Measurements from ENCODE around the gene ANKRD33B. TPM values are rescaled to one million over a fixed set of nuclear protein-coding genes. Genes with fewer than 3 reads are reported as not detected.

ANKRD33B gene
- total and polyA plus RNA-seq, 2 donors (not counting 1 experiment from before 2014, with no cell fraction given): 7.7 to 7.8 TPM

GRCh38 chr5:10578293-10578665 is 14.4 kb downstream of the ANKRD33B start:
- Histone ChIP-seq H3K4me3 (replicated peaks in 1 of 4; ENCODE audit: control extremely low read depth in 1 of 4, insufficient read depth in 1 of 4, low read depth in 3 of 4, low read length in 4 of 4) (no peak overlapping the region), H3K27me3 (ENCODE audit: control insufficient read depth, insufficient read depth, low read length) (no peaks in the 10 kb centered on the region), H3K9me3 (ENCODE audit: control insufficient read depth, insufficient read depth, low read depth, low read length) (no peaks in the 10 kb centered on the region), H3K79me2 (ENCODE audit: control insufficient read depth, insufficient read depth, low read length) (peaks cover 2% of the 10 kb centered on the region), H4K20me1 (ENCODE audit: control insufficient read depth, extremely low read depth, insufficient read depth, low read length) (no peaks in the 10 kb centered on the region), H3K36me3 (ENCODE audit: control insufficient read depth, insufficient read depth, low read length) (no peaks in the 10 kb centered on the region), H3K27ac (ENCODE audit: insufficient read depth, low read length) (no peak overlapping the region), H3K4me1 (ENCODE audit: control insufficient read depth, extremely low read depth, insufficient read depth, low read length) (no peaks in the 10 kb centered on the region), H3K4me2 (ENCODE audit: extremely low read depth, insufficient read depth, low read length) (no peak overlapping the region), H3K9ac (ENCODE audit: insufficient read depth, low read length) (no peak overlapping the region), H2AFZ (ENCODE audit: low read length) (no peak overlapping the region)
- no peak for DNase-seq (ENCODE audit: low read depth in 2 of 2)
- TF ChIP-seq EZH2 (IDR thresholded peaks at IDR 0.05; ENCODE audit: low read length, missing control alignments): no peak

GRCh38 chr5:10578869-10579268 is 15.0 kb downstream of the ANKRD33B start:
- no peaks in the 10 kb centered on the region for H3K27me3 ChIP-seq (ENCODE audit: control insufficient read depth, insufficient read depth, low read length)
- no peak overlapping the region for H3K27ac ChIP-seq (ENCODE audit: insufficient read depth, low read length)
- H3K9me3 ChIP-seq (ENCODE audit: control insufficient read depth, insufficient read depth, low read depth, low read length): no peaks in the 10 kb centered on the region
- peaks cover 2% of the 10 kb centered on the region for H3K79me2 ChIP-seq (ENCODE audit: control insufficient read depth, insufficient read depth, low read length)
- no peak overlapping the region for H3K9ac ChIP-seq (ENCODE audit: insufficient read depth, low read length)
- no peaks in the 10 kb centered on the region for H3K4me1 ChIP-seq (ENCODE audit: control insufficient read depth, extremely low read depth, insufficient read depth, low read length)
- H3K36me3 ChIP-seq (ENCODE audit: control insufficient read depth, insufficient read depth, low read length): no peaks in the 10 kb centered on the region
- H3K4me3 ChIP-seq (replicated peaks in 1 of 4; ENCODE audit: control extremely low read depth in 1 of 4, insufficient read depth in 1 of 4, low read depth in 3 of 4, low read length in 4 of 4): no peak overlapping the region
- no peak overlapping the region for H3K4me2 ChIP-seq (ENCODE audit: extremely low read depth, insufficient read depth, low read length)
- H2AFZ ChIP-seq (ENCODE audit: low read length): no peak overlapping the region
- no peak for DNase-seq (ENCODE audit: low read depth in 2 of 2)
- TF ChIP-seq CTCF (conservative IDR thresholded peaks at IDR 0.05 in 1 of 2, IDR thresholded peaks at IDR 0.05 in 1 of 2; ENCODE audit: low read depth in 1 of 2, low read length in 2 of 2) (no peak), EZH2 (IDR thresholded peaks at IDR 0.05; ENCODE audit: low read length, missing control alignments) (no peak)
- H4K20me1 ChIP-seq (ENCODE audit: control insufficient read depth, extremely low read depth, insufficient read depth, low read length): no peaks in the 10 kb centered on the region

- TF ChIP-seq EZH2 (IDR thresholded peaks at IDR 0.05; ENCODE audit: low read length, missing control alignments) (no peak), CTCF (conservative IDR thresholded peaks at IDR 0.05 in 1 of 2, IDR thresholded peaks at IDR 0.05 in 1 of 2; ENCODE audit: low read depth in 1 of 2, low read length in 2 of 2) (no peak)
- H3K27ac ChIP-seq (ENCODE audit: insufficient read depth, low read length): no peak overlapping the region
- no peak overlapping the region for H3K4me2 ChIP-seq (ENCODE audit: extremely low read depth, insufficient read depth, low read length)
- DNase-seq (ENCODE audit: low read depth in 2 of 2): no peak
- no peaks in the 10 kb centered on the region for H3K9me3 ChIP-seq (ENCODE audit: control insufficient read depth, insufficient read depth, low read depth, low read length)
- no peaks in the 10 kb centered on the region for H4K20me1 ChIP-seq (ENCODE audit: control insufficient read depth, extremely low read depth, insufficient read depth, low read length)
- no peak overlapping the region for H3K4me3 ChIP-seq (replicated peaks in 1 of 4; ENCODE audit: control extremely low read depth in 1 of 4, insufficient read depth in 1 of 4, low read depth in 3 of 4, low read length in 4 of 4)
- no peaks in the 10 kb centered on the region for H3K36me3 ChIP-seq (ENCODE audit: control insufficient read depth, insufficient read depth, low read length)
- H3K4me1 ChIP-seq (ENCODE audit: control insufficient read depth, extremely low read depth, insufficient read depth, low read length): no peaks in the 10 kb centered on the region
- H2AFZ ChIP-seq (ENCODE audit: low read length): no peak overlapping the region
- H3K27me3 ChIP-seq (ENCODE audit: control insufficient read depth, insufficient read depth, low read length): no peaks in the 10 kb centered on the region
- H3K9ac ChIP-seq (ENCODE audit: insufficient read depth, low read length): no peak overlapping the region
- H3K79me2 ChIP-seq (ENCODE audit: control insufficient read depth, insufficient read depth, low read length): peaks cover 2% of the 10 kb centered on the region
These were observed 16.0 kb downstream of the ANKRD33B start for GRCh38 chr5:10579536-10580521.

All from fibroblast of lung (primary cell).